ENCODE results near the gene SLC35B2.

SLC35B2 gene

DNA sequence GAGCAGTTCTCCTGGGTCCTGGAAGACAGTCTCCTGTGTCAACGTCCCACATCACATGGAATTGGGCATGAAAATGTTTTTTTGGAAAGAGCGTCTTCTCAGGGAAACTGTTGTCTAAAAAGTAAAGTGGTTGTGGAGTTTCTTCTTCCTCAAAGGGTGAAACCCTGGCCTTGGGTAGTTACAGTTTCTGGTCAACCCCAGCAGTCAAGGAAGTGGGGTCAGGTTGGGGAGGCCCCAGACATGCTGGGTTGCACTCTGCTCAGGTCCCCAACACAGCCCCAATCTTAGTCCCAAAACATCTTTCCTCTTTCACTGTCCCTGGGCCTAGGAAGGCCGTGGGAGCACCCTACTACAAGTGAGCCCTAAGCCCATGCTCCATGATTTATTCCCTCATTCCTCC, 9.0 kb upstream of the SLC35B2 start:
- DNase-seq = no peak

GRCh38 chr6:44265722-44266233, 8.4 kb upstream of the SLC35B2 start:
- no peak for DNase-seq

DNA sequence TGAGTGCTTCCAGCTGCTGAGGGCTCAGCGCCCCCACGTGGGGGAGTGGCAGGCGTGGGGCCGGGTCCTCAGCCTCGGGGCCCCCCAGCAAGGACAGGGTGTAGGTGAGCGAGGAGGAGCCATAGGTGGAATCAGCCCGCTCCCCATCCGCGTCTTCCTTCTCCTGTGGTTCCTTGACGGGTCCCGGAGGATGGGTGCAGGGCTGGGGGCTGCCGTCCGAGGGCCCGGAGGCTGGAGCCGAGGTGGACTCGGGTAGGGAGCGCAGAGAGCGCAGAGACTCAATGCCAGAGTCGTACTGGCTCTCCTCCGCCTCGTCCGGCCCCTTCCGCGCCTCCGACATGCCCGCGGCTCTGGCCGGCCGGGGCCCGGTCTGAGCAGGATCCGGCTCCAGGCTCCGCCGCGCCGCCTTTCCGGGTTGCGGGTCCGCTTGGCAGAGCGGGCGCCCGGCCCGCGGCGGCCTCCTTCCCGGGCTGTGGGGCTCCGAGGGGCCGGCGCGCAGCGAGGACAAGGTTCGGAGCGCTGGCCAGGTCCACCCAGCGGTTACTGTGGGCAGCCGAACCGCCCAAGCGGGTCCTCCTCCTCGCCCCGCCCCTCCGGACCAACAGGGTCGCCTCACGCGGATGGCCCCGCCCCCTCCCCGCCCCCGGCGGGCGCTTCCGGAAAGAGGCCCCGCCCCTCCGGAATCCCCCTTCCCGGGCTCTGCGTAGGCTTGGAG, 7.8 kb upstream of the SLC35B2 start, which contains the start of gene NFKBIE:
TSS of gene NFKBIE (minus strand) at position 545 of the 715 bp plus-strand sequence. CDS start at position 340, 205 bp downstream.
- peak; percentile 90 for DNase-seq

GRCh38 chr6:44264154-44265006, 7.1 kb upstream of the SLC35B2 start:
- DNase-seq = peak; percentile 11

DNA sequence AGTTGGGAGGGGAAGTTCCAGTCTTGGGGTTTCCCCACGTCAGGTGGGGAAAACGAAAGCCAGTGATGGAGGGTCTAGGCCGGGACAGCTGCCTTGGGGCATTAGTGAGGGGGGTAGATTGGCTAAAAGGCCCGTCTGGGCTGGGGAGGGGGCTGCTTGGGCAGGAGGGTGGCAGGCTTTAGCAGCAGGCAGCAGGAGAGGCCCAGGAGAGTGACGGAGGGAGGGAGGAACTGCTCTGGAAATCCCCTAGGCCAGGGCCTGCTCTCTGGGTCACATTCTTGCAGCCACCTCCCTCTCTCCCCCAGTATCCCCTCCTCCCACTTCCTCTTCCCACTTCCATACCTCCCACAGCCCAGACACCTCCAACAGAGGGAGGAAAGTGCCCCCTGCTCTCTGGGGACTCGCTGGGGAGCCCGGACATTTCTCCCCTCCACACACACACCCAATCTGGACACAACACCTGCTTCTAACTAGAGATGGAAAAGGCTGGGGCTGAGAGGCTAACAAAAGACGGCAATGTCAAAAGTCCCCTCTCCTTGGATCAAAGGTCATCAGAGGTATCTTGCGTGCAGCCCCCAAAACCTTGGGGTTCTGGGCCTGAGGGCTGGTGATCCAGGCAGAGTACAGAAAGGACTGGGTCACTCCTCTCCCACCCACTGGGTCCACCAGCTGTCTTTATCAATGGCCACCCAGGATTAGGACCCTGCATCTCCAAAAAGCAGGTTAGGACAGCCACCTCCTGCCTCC, 6.2 kb upstream of the SLC35B2 start:
- DNase-seq = peak; percentile 36

GRCh38 chr6:44262467-44263353, 5.4 kb upstream of the SLC35B2 start:
- no peak for DNase-seq

GRCh38 chr6:44261581-44261980, 4.3 kb upstream of the SLC35B2 start:
- DNase-seq = no peak

DNA sequence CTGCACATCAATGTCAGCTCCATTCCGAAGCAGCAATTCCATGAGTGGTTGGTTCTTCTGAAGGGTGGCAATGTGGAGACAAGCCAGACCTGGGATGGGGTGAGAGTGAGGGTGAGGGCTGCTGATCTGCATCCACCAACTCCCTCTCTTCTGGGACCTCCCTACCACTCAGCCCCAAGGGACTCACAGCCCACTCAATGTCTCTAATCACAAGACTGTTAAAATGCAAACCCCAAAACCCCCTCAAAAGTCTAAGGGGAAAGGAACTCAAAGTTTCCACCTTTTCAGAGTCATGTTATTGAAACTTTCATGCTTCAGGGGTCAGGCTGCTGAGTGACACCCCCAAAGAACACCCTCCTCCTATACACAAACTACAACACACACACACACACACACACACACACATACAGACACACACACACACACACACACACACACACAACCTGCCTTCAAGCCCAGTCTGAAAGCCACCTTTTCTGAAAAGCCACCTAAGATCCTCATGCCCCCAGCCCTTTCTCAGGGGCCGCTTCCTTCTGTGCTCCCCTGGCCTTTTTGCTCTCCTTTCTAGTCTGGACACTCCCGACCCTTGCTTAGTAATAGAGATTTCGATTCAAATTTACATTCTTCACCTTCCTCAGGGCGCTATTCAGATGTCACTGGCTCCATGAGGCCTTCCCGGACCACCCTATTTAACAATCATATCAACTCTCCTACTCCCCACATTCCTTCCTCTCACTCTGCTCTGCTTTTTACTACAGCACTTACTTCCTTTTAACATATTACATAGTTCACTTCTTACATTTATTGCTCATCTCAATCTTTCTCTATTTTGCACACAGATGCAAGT, 3.3 kb upstream of the SLC35B2 start:
- DNase-seq = no peak

DNA sequence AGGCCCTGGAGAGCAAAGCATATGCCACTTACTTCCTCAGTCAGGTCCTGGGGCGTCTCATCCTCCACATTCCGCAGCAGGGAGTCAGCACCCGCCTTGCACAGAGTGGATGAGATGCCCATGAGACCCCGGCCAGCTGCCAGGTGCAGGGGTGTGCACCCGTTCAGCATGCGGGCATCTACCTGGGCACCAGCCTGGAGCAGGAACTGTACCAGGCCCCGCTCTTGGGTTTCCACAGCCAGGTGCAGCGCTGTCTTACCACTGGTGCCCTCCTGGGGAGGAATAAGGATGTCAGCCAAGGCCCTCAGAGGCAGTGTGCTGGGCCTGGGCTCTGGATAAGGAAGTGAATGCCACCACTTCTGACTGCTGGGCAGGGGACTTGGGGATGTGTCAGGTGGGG, 2.7 kb upstream of the SLC35B2 start:
- DNase-seq = no peak

DNA sequence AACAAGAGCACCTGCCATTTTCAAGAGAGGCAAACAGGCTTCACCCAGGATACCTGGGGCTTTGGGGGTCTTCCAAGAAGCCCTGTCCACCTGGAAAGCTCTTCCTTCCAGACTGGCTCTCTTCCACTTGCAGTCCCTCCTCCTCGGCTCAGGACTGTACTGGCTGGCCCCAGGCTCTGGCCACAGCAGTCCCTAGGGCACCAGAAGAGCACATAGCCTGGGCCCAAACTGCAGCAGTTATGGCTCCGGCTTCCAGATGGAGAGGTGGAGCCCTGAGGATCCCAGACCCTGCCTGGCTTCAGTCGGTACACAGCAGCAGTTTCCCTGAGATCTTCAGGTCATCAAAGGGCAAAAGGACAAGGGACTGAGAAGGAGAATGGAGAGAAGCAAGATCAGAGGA, 1.6 kb upstream of the SLC35B2 start:
- no peak for DNase-seq

DNA sequence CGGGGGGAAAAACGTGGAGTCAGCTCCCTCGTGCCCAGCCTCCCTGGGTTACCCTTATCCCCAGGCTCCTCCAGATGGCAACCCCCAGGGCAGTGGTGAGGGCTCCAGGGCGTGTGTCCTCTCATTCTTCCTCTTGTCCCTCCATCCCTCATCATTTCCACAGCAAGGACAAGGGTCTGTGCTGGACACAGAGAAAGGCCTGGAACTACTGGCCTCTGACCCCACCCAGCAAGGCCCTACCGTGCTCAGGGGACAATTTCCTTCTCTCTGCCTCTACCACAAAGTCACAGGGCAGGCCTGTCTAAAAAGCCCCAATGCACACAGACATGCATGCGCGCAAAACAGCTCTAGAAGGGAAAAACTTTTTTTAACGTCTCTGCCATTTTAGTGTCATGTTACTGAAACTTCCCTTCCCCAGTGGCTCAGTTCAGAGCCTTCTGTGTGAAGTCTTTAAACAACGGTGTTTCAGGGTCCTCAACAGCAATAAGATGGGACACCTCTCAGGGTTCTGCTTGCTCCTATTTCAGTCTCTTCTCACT, 1.1 kb upstream of the SLC35B2 start:
- DNase-seq = no peak

GRCh38 chr6:44257753-44258324, 511 bp upstream of the SLC35B2 start:
- DNase-seq = no peak

- DNase-seq = peak; percentile 26
These were observed 628 bp downstream of the SLC35B2 start for GRCh38 chr6:44256775-44257024.

- no peak for DNase-seq
These were observed 1.2 kb downstream of the SLC35B2 start for GRCh38 chr6:44255871-44256774.

- peak; percentile 33 for DNase-seq
These were observed 2.1 kb downstream of the SLC35B2 start for GRCh38 chr6:44255105-44255808.

DNA sequence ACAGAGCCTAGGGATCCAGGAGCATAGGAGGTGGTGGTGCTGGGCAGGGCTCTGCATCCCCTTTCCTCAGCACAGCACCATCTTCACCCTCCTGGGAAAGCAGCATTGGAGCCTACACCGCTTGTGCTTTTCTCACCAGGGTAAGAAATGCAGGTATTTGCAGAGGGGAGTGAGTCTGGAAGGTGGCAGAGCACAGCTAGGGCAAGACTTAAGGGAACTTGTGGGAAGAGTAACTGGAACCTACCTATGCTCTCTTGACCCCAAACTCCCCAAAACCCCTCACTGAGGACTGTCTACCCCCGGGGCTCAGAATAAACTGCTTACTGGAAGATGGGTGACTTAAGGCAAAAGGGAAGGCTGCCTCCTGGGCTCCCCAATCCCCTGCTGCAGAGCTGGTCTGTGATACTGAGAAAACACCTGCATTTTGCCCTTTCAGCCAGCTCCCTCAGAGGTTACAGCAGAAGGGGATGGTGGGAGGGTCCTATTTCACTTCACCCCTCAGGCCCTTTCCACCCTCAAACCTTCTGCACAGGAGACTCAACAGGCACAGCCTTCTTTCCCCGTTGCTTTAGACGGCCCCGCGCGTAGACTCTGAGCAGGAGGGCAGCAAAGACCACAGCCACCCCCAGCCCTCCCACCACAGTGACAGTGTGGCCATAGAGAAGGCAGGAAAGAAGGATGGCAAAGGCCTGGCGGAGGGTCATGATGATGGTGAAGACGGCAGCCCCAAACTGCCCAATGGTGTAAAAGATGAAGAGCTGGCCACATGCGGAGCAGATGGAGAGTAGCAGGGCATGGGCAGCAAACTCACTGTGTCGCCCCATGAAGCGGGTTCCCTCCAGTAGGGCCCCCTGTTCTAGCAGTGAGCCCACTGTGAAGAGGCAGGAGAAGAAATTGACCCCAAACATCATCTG, 2.9 kb downstream of the SLC35B2 start:
- DNase-seq = no peak

DNA sequence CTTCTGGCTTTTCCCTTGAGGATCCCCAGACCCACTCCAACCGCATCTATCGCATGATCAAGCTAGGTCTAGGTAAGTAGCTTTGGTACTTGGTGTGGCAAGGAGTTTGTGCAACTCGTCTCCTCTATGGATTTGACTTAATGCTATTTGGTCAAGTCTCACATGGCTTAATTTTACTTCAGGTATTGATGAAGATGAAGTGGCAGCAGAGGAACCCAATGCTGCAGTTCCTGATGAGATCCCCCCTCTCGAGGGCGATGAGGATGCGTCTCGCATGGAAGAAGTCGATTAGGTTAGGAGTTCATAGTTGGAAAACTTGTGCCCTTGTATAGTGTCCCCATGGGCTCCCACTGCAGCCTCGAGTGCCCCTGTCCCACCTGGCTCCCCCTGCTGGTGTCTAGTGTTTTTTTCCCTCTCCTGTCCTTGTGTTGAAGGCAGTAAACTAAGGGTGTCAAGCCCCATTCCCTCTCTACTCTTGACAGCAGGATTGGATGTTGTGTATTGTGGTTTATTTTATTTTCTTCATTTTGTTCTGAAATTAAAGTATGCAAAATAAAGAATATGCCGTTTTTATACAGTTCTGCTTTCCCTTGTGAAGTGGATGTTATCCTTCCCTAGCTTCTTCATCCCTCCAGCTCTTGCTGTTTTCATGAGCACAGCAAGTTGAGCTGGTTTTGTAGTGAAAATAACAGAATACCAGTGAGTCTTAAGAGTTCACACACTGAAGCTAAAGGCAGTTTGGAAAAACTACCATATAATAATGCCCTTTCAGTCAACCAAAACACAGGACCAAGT, 3.8 kb downstream of the SLC35B2 start:
- peak; percentile 43 for DNase-seq

Measured in stimulated activated naive CD4-positive, alpha-beta T cell treated with Interleukin-2 at 50 U/mL for 16 hours (primary cell).